Hepatocyte (in vitro differentiated cells): Measurements from ENCODE around the gene KDF1. TPM values are rescaled to one million over a fixed set of nuclear protein-coding genes. Genes with fewer than 3 reads are reported as not detected.
A peak's percentile ranks its signal among the peaks of the same experiment; 100 is the strongest.
"Not testable (repeated sequence)": the region's sequence is repeated elsewhere in the genome, so short reads cannot be mapped to it uniquely, and the experiment has no call there.

ENCODE experiments used
- DNase-seq: peaks from one replicate; pipeline ENCODE4 v3.0.0-alpha.2; 2016; ENCODE audit warnings: low spot score
- H2AFZ ChIP-seq: fragments of 200-600 bp; sonication (generic); 2 replicates; pipeline ENCODE4 v1.6.0; 2016; ENCODE audit warnings: antibody characterized with exemption, mild to moderate bottlenecking
- H3K27ac ChIP-seq: fragments of 200-600 bp; sonication (generic); 2 replicates; pipeline ENCODE4 v1.5.1; 2016; ENCODE audit warnings: mild to moderate bottlenecking
- H3K27me3 ChIP-seq: fragments of 200-600 bp; sonication (generic); 2 replicates; pipeline ENCODE4 v1.6.1; 2016
- H3K36me3 ChIP-seq: fragments of 200-600 bp; sonication (generic); replicated peaks from 2 replicates; pipeline ENCODE4 v1.5.1; 2016; ENCODE audit warnings: low read depth; ENCODE audit not compliant: insufficient read depth
- H3K4me1 ChIP-seq: fragments of 200-600 bp; sonication (generic); 2 replicates; pipeline ENCODE4 v1.5.1; 2016; ENCODE audit warnings: mild to moderate bottlenecking, moderate library complexity; ENCODE audit not compliant: insufficient read depth
- H3K4me2 ChIP-seq: fragments of 200-600 bp; sonication (generic); 2 replicates; pipeline ENCODE4 v1.6.0; 2016
- H3K4me3 ChIP-seq: fragments of 200-600 bp; sonication (generic); 2 replicates; pipeline ENCODE4 v1.5.1; 2016; ENCODE audit warnings: mild to moderate bottlenecking
- H3K79me2 ChIP-seq: fragments of 200-600 bp; sonication (generic); 2 replicates; pipeline ENCODE4 v1.6.0; 2017; ENCODE audit warnings: mild to moderate bottlenecking
- H3K9me2 ChIP-seq: fragments of 200-600 bp; sonication (generic); replicated peaks from 2 replicates; pipeline ENCODE4 v1.6.0; 2017; ENCODE audit warnings: mild to moderate bottlenecking; ENCODE audit not compliant: insufficient read depth
- H3K9me3 ChIP-seq: fragments of 200-600 bp; sonication (generic); 2 replicates; pipeline ENCODE4 v1.5.1; 2016; ENCODE audit warnings: low read depth, mild to moderate bottlenecking
- H4K20me1 ChIP-seq: fragments of 200-600 bp; sonication (generic); 2 replicates; pipeline ENCODE4 v1.6.0; 2016; ENCODE audit warnings: mild to moderate bottlenecking; ENCODE audit not compliant: insufficient read depth, poor library complexity, severe bottlenecking
- EZH2 ChIP-seq: fragments of 200-600 bp; sonication (generic); IDR thresholded peaks from 2 replicates; pipeline ENCODE4 v1.6.1; 2016; ENCODE audit warnings: antibody characterized with exemption, mild to moderate bottlenecking, borderline replicate concordance
- EZH2phosphoT487 ChIP-seq: fragments of 200-600 bp; sonication (generic); IDR thresholded peaks from one replicate; pipeline ENCODE4 v1.6.1; 2018; ENCODE audit warnings: antibody characterized with exemption, mild to moderate bottlenecking, low read depth, moderate library complexity; ENCODE audit not compliant: unreplicated experiment, severe bottlenecking
- WGBS: methylation state at CpG from one replicate; pipeline ENCODE4 v1.1.6; 2016; ENCODE audit warnings: low lambda C conversion rate; ENCODE audit errors: missing lambda C conversion rate; 5-methylcytosine and 5-hydroxymethylcytosine counted together
- polyA plus RNA-seq: library from polyadenylated mRNA; unstranded; fragments of >200 nt; fragmentation: Nextera tagmentation; extraction: Ambion mirVana; gene quantifications from 2 replicates; pipeline ENCODE4 v1.2.1, GENCODE V29; 2016
- total RNA-seq: library from RNA; depleted of rRNA; stranded (reverse); fragments of >200 nt; gene quantifications from 2 replicates; pipeline ENCODE4 v1.2.3, GENCODE V29; 2014
- TF ChIP-seq, protein P1 (sequence below): fragments of 200-600 bp; sonication (generic); IDR thresholded peaks from 2 replicates; pipeline ENCODE4 v1.5.1; 2016; ENCODE audit warnings: antibody characterized with exemption, mild to moderate bottlenecking; ENCODE audit not compliant: poor library complexity

Gene KDF1
- total and polyA plus RNA-seq, 2 experiments from 2014 or later: 10.5 to 21.9 TPM

DNA sequence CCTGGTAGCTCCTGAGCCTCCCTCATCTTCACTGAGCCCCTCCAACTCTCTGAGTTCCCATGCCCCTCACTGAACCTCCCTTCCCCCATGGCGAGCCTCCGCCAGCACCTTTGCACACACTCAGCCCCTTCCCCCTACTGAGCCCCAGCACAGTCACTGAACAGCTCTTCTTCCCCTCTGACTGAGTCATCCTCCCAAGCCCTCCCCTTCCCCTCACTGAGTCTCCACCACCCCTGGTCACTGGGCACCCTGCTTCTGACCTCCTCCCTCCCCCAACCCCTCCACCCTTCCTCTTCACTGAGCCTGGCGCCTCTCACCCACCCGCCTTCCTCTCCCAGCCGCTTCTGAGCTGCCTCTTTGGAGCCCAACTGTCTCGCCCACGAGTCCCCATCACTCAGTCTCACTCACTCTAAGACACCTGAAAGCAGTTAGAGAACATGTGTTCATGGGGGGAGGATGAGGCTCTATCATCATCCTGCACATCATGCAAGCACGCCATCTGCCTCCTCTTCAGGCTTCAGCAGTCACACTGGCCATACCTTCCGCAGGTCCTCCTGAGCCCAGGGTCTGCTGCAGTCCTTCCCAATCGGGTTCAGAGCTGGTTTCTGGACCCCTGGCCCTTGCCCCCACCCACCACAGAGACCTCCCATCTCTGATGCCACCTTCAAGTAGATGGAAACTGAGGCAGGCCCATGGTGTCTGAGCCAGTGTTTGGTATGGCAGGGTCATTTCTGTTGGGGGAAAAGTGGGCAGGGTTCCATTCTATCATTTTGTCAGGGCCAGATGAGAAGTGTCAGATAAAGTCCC lies 31.2 kb upstream of the KDF1 start:
- Histone ChIP-seq H3K36me3 (no peaks in the 10 kb centered on the region), H3K4me3 (no peak overlapping the region), H3K27ac (peak overlapping the region; percentile 92), H3K4me2 (peak overlapping the region; percentile 13), H2AFZ (no peak overlapping the region), H3K9me3 (no peaks in the 10 kb centered on the region), H3K4me1 (peaks cover 43% of the 10 kb centered on the region), H4K20me1 (peaks cover 8% of the 10 kb centered on the region), H3K27me3 (no peaks in the 10 kb centered on the region), H3K79me2 (peaks cover 22% of the 10 kb centered on the region), H3K9me2 (no peaks in the 10 kb centered on the region)
- TF ChIP-seq, protein P1, sequence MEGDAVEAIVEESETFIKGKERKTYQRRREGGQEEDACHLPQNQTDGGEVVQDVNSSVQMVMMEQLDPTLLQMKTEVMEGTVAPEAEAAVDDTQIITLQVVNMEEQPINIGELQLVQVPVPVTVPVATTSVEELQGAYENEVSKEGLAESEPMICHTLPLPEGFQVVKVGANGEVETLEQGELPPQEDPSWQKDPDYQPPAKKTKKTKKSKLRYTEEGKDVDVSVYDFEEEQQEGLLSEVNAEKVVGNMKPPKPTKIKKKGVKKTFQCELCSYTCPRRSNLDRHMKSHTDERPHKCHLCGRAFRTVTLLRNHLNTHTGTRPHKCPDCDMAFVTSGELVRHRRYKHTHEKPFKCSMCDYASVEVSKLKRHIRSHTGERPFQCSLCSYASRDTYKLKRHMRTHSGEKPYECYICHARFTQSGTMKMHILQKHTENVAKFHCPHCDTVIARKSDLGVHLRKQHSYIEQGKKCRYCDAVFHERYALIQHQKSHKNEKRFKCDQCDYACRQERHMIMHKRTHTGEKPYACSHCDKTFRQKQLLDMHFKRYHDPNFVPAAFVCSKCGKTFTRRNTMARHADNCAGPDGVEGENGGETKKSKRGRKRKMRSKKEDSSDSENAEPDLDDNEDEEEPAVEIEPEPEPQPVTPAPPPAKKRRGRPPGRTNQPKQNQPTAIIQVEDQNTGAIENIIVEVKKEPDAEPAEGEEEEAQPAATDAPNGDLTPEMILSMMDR: peak; percentile 6
- no peak for TF ChIP-seq EZH2
- 44% methylated on average over 10 of the region's 10 CpGs for WGBS
- peak; percentile 68 for DNase-seq

DNA sequence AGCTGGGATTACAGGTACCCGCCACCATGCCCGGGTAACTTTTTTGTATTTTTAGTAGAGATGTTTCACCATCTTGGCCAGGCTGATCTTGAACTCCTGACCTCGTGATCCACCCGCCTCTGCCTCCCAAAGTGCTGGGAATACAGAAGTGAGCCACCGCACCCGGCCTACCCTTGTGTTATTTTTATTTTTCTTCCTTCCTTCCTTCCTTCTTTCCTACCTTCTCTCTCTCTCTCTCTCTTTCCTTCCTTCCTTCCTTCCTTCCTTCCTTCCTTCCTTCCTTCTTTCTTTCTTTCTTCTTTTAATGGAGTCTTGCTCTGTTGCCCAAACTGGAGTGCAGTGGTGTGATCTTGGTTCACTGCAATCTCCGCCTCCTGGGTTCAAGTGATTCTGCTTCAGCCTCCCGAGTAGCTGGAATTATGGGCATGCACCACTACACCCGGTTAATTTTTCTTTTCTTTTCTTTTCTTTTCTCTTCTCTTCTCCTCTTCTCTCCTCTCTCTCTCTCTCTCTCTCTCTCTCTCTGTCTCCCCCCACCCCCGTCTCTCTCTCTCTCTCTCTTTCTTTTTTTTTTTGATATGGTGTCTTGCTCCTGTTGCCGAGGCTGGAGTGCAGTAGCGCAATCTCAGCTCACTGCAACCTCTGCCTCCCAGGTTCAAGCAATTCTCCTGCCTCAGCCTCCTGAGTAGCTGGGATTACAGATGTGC lies 29.3 kb upstream of the KDF1 start:
- H3K4me3 ChIP-seq, H3K9me3 ChIP-seq, H2AFZ ChIP-seq, H3K36me3 ChIP-seq, H4K20me1 ChIP-seq, H3K4me2 ChIP-seq, H3K9me2 ChIP-seq, H3K27ac ChIP-seq, DNase-seq, H3K27me3 ChIP-seq, H3K79me2 ChIP-seq: not testable (repeated sequence)
- H3K4me1 ChIP-seq: peaks cover 27% of the 10 kb centered on the region
- 92% methylated on average over 11 of the region's 12 CpGs for WGBS

- DNase-seq: no peak
- H3K79me2 ChIP-seq: no peaks in the 10 kb centered on the region
- no peak overlapping the region for H3K4me3 ChIP-seq
- TF ChIP-seq EZH2phosphoT487: no peak
- TF ChIP-seq EZH2: no peak
- H3K4me1 ChIP-seq: peaks cover 13% of the 10 kb centered on the region
- no peaks in the 10 kb centered on the region for H3K36me3 ChIP-seq
- H2AFZ ChIP-seq: no peak overlapping the region
- H4K20me1 ChIP-seq: no peaks in the 10 kb centered on the region
- WGBS: 63% methylated on average over 2 of the region's 2 CpGs
- H3K9me3 ChIP-seq: no peaks in the 10 kb centered on the region
- peak overlapping the region; percentile 20 for H3K27ac ChIP-seq
- H3K9me2 ChIP-seq: no peaks in the 10 kb centered on the region
- H3K27me3 ChIP-seq: no peaks in the 10 kb centered on the region
- H3K4me2 ChIP-seq: no peak overlapping the region
Measured at GRCh38 chr1:26986658-26987057, 26.4 kb upstream of the KDF1 start.

GRCh38 chr1:26984291-26984690 lies 24.0 kb upstream of the KDF1 start:
- H2AFZ ChIP-seq: no peak overlapping the region
- no peak for DNase-seq
- H3K27me3 ChIP-seq: no peaks in the 10 kb centered on the region
- TF ChIP-seq EZH2phosphoT487: no peak
- TF ChIP-seq, protein P1: no peak
- no peak for TF ChIP-seq EZH2
- H3K9me3 ChIP-seq: no peaks in the 10 kb centered on the region
- H3K4me3 ChIP-seq: no peak overlapping the region
- no peak overlapping the region for H3K27ac ChIP-seq
- no peak overlapping the region for H3K4me2 ChIP-seq
- no peaks in the 10 kb centered on the region for H3K4me1 ChIP-seq
- H3K36me3 ChIP-seq: no peaks in the 10 kb centered on the region
- no peaks in the 10 kb centered on the region for H3K79me2 ChIP-seq
- no peaks in the 10 kb centered on the region for H4K20me1 ChIP-seq
- H3K9me2 ChIP-seq: no peaks in the 10 kb centered on the region
- 83% methylated on average over 8 of the region's 8 CpGs for WGBS
